HEK293 (cell line): ENCODE results near the gene PDE4D.

Experiments used
- CTCF ChIP-seq: fragments of 450-650 bp; formaldehyde crosslinking; IDR thresholded peaks from 2 replicates; pipeline ENCODE4 v1.5.1; 2016; ENCODE audit warnings: missing biosample characterization, missing genetic modification characterization
- PRDM10 ChIP-seq: fragments of 450-650 bp; formaldehyde crosslinking; IDR thresholded peaks from 2 replicates; pipeline ENCODE4 v1.5.1; 2016; ENCODE audit warnings: missing biosample characterization, missing genetic modification characterization
- SP3 ChIP-seq: fragments of 450-650 bp; formaldehyde crosslinking; IDR thresholded peaks from 2 replicates; pipeline ENCODE4 v1.5.1; 2016; ENCODE audit warnings: missing biosample characterization, missing genetic modification characterization
- ZNF114 ChIP-seq: fragments of 450-650 bp; formaldehyde crosslinking; IDR thresholded peaks from 2 replicates; pipeline ENCODE4 v1.5.0; 2017; ENCODE audit warnings: missing biosample characterization, missing genetic modification characterization
- ZNF140 ChIP-seq: fragments of 450-650 bp; formaldehyde crosslinking; IDR thresholded peaks from 2 replicates; pipeline ENCODE4 v1.5.1; 2016; ENCODE audit warnings: missing biosample characterization, missing genetic modification characterization
- ZNF274 ChIP-seq, 2 experiments: fragments of 200-500 bp in 1 of 2; fragments of 450-650 bp in 1 of 2; sonication (Bioruptor generic) in 1 of 2; formaldehyde crosslinking in 1 of 2; IDR thresholded peaks; 2 replicates each; pipeline versions ENCODE4 v1.5.1 to v1.6.1; 2014 to 2016; ENCODE audit warnings: borderline replicate concordance in 1 of 2, inconsistent platforms in 1 of 2, low read length in 1 of 2, missing biosample characterization in 1 of 2, missing genetic modification characterization in 1 of 2
- ZNF670 ChIP-seq: fragments of 450-650 bp; formaldehyde crosslinking; IDR thresholded peaks from 2 replicates; pipeline ENCODE4 v1.5.1; 2016; ENCODE audit warnings: missing biosample characterization, missing genetic modification characterization, low read depth
- ZNF76 ChIP-seq: fragments of 450-650 bp; formaldehyde crosslinking; IDR thresholded peaks from 2 replicates; pipeline ENCODE4; 2016; ENCODE audit warnings: low read depth, missing biosample characterization, missing genetic modification characterization, borderline replicate concordance
- TF ChIP-seq, protein P1 (sequence below): fragments of 450-650 bp; formaldehyde crosslinking; optimal IDR thresholded peaks from 2 replicates; pipeline ENCODE3; 2016; ENCODE audit warnings: missing biosample characterization, mild to moderate bottlenecking, missing genetic modification characterization

- TF ChIP-seq ZNF76 (tag by site-specific recombination) (no peak), ZNF114 (tag by site-specific recombination) (no peak), SP3 (tag by site-specific recombination) (no peak), CTCF (tag by site-specific recombination) (no peak), ZNF274 (IDR thresholded peaks at IDR 0.05; ENCODE audit: low read length) (no peak), ZNF274 (tag by site-specific recombination; IDR thresholded peaks at IDR 0.05; ENCODE audit: borderline replicate concordance) (no peak), ZNF670 (tag by site-specific recombination) (no peak), ZNF140 (tag by site-specific recombination) (no peak), PRDM10 (no peak)
- TF ChIP-seq, protein P1, sequence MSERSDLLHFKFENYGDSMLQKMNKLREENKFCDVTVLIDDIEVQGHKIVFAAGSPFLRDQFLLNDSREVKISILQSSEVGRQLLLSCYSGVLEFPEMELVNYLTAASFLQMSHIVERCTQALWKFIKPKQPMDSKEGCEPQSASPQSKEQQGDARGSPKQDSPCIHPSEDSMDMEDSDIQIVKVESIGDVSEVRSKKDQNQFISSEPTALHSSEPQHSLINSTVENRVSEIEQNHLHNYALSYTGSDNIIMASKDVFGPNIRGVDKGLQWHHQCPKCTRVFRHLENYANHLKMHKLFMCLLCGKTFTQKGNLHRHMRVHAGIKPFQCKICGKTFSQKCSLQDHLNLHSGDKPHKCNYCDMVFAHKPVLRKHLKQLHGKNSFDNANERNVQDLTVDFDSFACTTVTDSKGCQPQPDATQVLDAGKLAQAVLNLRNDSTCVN, result no peak
Measured at GRCh38 chr5:59533730-59534108, 359.8 kb downstream of the PDE4D start.
